ENCODE data around the gene SEPTIN12.

Gene SEPTIN12, protein sequence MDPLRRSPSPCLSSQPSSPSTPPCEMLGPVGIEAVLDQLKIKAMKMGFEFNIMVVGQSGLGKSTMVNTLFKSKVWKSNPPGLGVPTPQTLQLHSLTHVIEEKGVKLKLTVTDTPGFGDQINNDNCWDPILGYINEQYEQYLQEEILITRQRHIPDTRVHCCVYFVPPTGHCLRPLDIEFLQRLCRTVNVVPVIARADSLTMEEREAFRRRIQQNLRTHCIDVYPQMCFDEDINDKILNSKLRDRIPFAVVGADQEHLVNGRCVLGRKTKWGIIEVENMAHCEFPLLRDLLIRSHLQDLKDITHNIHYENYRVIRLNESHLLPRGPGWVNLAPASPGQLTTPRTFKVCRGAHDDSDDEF

DNA sequence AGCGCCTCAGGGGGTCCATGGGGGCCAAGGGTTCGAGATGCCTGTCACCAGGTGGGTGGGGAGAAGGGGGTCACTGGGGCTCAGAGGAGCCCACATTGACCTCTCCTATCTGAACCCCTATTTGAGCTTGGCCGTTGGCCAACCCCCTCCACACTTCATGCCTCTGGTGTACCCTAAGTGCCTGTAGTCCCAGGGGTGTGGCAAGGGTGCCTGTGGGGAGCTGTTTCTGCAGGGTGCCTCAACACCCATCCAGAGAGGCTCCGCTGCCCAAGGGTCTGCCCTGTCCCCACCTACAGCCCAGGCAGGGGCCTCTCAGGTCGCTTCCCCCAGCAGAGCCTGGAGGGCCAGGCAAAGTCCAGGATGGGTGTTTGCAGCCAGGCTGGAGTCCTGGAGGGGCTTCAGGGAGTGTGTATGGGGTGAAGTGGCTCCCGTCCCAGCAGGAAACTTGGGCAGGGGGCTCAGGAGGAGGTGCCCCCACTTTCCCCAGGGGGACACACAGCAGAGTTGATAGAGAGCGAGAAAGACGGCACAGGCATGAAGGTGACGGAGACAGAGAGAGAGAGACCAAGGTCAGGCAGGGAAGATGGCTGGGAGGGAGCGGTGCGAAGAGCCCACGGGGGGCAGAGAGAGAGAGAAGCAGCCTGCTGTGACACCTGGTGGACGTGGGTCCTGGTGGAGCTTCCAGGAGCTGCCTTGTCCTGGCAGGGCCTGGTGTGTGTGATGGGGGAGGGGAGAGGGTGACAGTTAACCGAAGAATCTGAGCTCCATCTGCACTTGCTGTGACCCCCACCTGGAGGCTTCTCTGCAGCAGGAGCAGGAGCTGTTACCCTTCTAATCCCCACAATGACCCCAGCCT, at the start of gene SEPTIN12:
TSS of gene SEPTIN12 (minus strand) at position 719 of the 856 bp plus-strand sequence. CDS start at position 19, 700 bp downstream.
- DNase-seq (ENCODE audit: low spot score) = no peak

DNA sequence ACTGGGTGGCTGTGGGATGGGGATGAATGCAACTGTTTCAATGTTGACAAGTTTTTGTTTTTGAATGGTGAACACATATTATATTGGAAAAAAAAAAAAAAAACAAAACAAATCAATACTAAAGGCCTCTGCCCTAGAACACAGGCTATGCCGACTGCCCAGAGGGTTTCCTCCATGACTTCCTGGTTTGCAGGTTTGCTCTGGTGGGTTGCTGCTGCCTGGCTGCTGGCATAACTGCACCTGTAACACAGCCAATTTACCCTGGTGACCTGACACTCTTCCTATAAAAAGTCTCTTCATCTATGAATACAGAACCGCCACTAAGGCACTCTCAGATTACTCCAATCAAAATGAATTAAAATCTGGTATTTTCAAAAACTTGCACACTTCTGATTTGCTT, 48.6 kb upstream of the SEPTIN12 start:
- DNase-seq (ENCODE audit: low spot score) = no peak

DNA sequence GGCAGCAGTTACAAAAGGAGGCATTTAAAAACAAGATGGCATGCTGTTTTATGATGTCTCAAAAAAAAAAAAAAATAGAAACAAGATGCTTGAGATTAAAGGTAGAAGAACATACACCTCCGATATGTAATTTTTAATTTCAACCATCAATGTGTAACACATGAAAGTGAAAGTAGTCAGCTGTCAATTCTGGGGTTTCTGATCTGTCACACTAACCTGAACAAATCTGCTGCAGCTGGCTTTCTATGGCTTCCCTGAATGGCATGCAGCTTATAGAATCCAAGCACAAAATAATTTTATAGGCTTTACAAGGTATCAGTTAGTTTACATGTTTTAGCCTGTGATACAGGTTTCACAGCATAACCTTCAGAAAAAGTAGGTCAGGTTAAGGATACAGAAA, 45.4 kb upstream of the SEPTIN12 start:
- no peak for DNase-seq (ENCODE audit: low spot score)

DNA sequence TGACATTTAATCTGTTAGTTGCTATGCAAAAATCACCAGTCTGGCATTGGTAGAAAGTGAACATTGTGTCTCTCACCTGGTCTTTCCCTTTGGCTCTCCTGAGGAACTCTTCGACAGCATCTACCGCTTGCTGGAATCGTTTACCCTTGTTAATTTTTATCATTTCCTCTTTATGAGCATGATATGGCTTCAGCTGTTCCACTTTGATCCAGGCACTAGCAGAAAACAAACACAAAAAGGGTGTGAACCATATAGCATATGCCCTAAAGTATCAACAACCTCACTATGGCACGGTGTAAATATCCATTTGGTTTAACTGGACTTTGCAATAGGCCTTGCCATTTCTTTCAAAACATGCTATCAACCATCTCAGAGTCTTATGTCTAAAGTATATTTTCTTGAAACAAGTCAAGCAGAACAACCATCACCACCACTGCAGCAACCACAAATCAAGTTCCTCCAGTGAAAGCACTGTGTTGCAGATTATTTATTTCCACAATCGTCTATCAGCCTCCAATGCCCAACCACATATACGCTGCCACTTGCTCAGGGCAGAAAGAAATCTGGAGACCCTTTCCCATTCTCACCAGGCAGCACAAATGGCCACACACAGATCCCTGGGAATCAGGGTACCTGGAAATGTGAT, 44.7 kb upstream of the SEPTIN12 start:
- DNase-seq (ENCODE audit: low spot score) = no peak

DNA sequence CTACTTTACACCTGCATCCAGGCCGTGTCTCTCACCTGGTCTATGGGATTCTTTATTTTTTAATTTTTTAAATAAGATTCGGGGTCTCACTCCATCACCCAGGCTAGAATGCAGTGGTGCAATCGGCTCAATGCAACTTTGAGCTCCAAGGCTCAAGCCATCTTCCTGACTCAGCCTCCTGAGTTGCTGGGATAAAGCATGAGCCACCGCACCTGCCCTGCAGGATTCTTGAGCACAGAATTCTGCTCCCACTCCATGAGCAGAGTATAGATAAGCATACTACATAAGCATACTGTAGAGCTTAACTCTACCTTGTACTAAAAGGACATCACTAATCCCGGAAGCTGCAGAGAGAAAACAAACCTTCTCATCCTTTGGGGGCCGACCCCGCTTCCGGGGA, 43.5 kb upstream of the SEPTIN12 start:
- DNase-seq (ENCODE audit: low spot score) = no peak

DNA sequence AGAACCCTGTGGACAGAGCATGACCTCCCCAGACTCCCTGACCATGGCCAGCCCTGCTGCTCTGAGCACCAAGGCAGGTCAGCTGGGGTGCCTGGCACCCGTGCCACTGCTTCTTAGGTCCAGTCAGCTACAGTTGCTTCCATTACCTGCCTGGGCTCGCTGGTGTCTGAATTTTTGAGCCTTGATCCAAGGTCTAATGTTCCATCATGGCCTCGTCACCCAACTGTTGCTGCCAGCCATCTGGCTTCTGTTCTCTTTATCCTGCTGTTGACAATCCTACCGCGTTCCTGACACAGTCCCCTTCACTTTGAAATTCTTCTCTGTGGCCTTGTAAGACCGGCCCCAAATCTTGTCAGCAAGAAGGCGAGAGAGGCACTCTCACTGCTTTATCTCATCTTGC, 42.3 kb upstream of the SEPTIN12 start:
- DNase-seq (ENCODE audit: low spot score) = no peak

DNA sequence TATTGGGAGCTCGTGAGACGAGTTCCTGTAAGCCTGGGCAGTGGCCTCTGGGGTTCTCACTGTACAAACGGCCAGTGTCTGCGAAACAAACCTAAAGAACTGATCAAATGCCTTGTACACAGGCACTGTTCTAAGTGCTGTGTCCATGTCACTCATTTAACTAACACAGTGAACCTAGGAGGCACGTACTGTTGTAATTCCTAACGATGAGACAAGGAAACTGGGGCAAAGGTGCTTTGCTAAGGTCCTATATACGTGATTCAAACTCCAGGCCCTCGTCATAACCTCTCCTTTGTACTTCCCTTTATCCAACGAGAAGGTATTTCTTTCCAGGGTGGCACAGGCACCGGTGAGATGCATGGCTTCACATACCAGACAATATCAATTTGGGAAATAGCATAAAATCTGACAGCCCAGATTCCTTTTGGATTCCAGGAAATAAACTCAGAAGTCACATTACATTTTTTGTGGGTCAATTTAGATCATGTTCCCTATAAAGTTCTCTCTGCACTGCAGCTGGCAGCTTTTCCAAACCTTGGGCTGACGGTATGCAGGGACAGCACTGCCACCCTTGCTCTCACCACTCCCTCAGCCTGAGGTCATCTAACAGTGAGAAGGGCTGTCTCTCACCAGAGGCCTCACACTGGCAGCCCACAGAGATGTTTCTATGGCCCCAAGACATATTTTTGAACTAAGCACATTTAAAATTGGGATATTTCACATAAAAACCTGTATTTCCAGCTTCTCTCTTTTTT, 40.6 kb upstream of the SEPTIN12 start:
- DNase-seq (ENCODE audit: low spot score) = no peak

DNA sequence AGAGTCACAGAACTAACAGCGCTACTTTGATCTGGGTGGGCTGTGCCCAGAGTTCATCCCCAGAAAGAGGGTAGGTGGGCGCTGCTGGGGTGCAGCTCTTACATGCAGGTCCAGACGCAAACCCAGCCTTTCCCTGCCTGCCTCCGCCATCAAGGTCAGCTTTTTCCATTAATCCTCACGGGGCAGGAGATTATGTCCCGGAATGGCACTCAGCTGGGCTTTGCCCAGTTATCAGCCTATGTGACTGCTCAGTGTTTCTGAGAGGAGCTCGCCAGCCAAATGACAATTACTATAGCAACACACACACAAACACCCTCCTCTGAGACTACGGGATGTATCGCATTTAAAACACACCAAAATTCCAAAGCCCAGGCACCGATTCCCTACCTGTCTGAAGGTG, 38.8 kb upstream of the SEPTIN12 start:
- no peak for DNase-seq (ENCODE audit: low spot score)

DNA sequence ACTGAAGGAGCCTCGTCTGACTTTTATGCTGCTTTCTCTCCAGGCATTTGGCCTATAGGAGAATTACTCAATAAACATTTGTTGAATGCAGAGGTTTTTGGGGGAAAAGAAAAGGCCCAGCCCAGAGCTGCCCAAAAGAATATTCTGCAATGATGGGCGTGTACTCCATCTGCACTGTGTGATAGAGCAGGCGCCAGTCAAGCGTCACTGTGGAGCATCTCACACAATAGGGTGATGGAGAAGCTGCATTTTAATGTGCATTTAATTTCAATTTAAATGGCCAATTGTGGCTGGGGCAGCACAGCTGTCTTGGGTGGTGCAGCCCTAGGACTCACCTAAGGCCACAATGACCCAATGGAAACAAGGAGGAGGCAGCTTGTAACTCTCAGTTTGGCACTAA, 38.4 kb upstream of the SEPTIN12 start:
- no peak for DNase-seq (ENCODE audit: low spot score)

DNA sequence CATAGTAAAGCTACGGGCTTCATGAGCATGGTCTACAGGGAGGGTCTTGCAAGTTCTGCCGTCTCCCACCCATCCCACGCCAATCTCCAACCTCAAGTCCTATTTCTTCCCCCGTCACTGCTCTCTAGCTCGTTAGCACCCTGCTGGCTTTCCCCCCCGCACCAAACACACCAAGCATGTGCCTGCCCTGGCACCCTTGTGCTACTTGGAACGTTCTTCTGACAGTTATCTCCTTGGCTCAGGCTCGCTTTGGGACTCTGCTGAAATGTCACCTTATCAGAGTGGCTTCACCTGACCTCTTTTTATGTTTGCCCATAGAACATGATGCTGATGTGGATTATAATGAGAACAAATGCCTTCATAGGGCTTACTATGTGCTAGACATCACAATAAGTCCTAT, 37.1 kb upstream of the SEPTIN12 start:
- DNase-seq (ENCODE audit: low spot score) = no peak

DNA sequence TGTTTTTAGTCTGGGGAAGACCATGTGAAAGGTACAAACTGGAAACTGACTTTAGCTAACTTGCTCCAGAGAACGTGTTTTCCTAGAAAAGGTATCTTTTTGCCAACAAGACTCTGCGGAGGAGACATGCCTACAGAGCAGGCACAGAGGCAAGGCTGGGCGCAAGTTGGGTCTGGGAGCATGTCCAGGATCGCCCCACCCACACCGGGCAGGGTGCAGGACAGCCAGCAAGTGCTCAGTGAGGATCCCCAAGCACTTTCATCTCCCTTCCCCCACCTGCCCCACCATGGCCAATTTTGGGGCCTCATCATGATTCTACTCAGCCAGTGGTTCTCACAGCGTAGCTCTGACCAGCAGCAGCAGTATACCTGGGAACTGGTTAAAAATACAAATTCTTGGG, 32.5 kb upstream of the SEPTIN12 start:
- no peak for DNase-seq (ENCODE audit: low spot score)

DNA sequence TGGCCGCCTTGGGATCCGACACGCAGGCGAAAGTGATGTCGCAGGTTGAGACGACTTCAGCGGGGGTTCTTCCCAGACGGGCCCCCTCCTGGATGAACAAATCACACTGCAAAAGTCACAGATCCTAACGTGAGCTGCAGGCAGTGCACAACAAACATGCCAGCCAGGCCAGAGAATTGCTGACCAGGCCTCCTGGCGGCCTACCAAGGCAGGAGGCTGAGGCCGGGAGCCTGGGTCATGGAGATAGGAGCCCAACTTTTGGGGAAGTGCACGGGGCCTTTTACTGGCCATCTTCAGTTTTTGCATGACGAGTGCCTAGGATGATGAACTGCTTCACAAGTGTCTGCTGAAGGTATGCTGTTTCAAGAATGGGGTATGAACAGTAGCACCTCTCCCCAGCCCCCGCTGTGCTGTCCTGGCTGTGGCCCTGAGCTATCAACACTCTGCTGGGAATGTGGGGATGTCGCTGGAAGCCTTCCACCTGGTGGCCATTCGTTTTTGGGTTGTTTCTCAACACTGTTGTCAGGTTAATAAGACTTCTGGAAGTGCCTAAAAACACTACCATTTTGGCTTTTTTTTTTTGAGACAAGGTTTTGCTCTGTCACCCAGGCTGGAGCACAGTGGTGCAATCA, 26.5 kb upstream of the SEPTIN12 start:
- no peak for DNase-seq (ENCODE audit: low spot score)

DNA sequence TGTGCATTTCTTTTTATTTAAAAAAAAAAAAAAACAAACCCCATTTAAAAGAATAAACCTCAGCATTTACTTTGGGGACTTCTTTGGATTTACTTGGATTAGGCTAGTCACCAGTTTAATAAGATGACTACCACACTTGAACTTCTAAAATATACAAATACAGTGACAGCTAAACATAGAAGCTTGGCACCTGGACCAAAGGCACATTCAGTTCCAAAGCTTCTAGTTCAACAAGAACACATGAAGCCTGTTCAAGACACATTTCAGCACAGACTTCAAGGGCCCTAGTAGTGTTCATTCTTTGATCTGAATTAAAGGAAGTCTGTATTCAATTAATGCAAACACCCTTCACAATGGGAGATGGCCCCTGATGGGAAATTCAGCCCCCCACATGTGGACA, 25.9 kb upstream of the SEPTIN12 start:
- DNase-seq (ENCODE audit: low spot score) = no peak

DNA sequence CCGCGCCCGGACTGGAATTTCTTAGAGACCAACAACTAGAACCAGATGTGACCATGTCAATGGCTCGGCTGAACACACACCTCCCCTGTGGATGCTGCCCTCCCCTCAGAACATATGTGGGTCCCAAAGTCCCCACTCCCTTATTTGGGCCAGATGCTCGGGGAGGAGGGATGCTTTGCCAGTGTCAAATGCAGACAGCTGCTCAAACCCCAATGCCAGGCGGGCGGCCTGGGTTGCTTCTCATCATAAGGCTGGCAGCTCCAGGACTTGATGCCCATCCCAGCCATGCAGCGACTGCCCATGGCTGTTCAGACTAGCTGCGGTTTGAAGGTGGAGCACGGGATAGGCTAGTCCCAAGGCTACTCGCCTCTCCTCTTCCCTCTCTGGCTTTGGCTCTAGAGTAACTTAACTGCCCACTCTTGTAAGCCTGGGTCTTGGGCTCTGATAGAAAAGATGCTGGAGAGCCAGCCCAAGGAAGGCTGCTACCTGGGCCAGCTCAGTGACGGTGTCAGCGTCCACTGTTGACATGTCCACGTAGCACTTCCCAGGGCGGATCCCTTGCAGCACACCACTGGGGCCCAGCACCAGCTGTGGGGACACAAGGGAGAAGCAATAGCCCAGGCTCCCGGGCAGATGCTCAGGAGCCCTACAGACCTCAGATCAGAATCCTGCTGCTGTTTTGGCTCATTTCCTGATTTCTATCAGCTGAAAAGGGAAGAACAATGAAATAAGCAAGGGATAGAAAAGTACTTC, 25.3 kb upstream of the SEPTIN12 start:
- no peak for DNase-seq (ENCODE audit: low spot score)

DNA sequence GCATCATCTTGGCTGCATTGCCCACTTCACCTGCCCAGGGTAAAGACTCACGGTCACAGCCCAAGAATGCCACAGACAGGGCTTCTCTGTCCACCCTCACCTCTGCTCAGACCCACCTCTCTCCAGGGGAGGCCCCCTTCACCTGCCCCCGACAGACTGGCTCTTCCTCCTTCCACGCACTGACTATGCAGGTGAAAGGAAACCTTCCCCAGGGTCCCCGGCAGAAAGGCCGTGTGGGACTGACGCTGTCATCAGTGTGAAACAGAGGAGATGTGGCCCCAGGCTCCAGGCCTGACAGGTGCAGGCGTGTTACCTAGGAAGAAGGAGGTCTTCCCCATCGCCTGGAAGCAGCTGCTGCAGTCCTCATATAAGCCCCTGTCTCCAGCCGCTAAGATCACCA, 23.6 kb upstream of the SEPTIN12 start:
- no peak for DNase-seq (ENCODE audit: low spot score)

DNA sequence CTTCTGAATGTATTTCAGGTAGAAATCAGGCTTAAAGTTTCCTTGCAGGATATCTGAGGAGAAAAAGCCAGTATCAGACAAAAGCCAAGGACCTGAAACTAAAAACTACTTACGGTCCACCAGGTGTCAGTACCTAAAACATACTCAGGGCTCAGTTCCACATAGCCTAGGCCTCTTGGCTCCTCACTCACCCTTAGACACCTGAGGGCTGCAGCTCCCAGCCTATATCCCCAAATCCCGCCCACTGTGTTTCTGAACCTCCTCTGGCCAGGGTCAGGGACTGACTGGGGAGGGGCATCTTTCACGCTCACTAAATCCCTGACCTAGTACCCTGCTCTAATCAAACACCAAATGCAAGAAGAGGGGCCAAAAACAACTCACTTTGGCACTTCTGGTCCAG, 23.1 kb upstream of the SEPTIN12 start:
- DNase-seq (ENCODE audit: low spot score) = no peak

DNA sequence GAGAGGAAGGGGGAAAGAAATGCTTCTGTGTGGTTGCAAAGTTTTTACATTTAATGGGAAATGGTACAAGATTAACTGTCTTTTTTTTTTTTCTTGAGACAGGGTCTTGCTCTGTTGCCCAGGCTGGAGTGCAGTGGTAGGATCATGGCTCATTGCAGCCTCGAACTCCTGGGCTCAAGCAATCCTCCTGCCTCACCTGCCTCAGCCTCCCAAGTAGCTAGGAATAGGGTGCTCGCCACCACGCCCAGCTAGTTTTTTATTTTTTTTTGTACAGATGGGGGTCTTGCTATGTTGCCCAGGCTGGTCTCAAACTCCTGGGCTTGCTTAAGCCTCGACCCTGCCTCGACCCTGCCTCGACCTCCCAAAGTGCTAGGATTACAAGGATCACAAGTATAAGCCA, 18.1 kb upstream of the SEPTIN12 start:
- DNase-seq (ENCODE audit: low spot score) = no peak

DNA sequence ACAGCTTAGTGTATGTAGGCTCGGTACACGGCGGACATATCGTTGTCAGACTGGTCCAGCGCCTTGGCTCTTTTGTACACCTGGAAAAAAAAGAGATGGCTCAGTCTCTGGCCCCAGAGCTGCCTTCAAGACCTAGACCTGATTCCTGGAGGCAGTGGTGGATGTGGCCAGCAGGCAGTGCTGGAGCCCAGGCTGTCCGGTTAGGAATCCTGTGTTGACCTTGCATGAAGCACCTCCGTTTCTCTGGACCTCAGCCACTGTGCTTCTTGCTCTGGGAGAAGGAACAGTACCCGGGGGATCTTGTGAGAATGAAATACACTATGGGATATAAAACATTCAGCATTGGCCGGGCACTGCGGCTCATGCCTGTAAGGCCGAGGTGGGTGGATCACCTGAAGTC, 17.1 kb upstream of the SEPTIN12 start:
- no peak for DNase-seq (ENCODE audit: low spot score)

DNA sequence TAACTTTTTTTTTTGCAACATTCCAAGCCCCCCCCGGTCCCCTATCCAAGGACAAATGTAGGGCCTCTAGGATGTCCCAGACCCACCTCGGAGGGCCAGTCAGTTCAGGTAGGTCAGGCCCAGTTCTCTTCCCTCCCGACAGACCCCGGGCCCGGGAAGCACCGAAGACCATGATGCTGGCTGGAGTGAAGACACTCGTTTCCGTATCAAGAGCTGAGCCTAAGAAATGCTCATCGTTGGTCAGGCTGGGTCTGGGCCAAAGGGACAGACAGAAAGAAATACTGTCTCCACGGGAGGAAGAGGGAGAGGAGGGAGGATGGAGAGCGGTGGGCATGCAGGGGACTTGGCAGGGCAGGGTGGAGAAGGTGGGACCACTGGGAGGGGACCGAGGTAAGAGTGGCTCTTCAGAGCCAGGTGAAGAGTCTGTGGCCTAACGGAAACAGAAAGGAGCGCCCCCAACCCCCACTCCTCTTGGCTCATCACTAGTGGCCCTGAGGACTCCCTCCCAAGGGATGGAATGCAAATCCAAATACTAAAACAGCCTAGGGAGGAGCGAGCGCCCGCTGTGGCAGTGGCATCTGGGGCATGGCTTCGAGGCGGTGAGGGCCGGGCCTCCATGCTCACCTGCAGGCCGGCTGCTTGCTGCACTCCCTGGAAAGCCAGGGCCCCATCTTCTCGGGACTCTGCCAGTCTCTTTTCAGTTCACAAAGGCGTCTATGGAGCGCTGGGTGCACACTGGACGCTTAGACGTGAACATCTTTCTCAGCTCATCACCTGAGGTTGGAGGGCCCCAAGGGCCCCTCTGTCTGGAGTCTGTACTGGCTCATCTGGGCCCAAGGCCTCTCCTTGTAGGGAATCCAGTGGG, 16.0 kb upstream of the SEPTIN12 start:
- no peak for DNase-seq (ENCODE audit: low spot score)

DNA sequence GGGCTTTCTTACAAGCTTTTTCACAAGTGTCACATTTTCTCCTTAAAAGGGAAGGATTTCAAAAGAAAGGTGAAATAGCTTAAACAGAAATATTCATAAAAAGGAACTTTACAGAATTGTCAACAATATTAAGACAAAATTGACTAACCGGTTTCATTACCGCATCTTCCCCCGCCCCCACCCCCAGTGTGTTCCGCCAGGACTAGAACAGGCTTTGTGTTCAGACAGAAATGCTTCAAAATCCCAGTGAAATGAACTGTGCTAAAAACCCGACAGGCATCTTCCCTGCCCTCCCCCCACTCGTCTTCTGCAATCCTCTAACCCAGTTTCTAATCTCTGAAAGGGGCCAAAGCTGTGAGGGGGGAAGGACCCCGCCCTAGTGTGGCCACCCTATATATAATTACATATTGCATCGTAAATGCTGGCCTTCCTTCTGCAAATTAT, 15.3 kb upstream of the SEPTIN12 start:
- DNase-seq (ENCODE audit: low spot score) = no peak
